HG03575 (cell line): ENCODE results near the gene GPATCH4.
"Not testable (repeated sequence)": the region's sequence is repeated elsewhere in the genome, so short reads cannot be mapped to it uniquely, and the experiment has no call there.

Source experiments
- ATAC-seq: cut with Tn5 transposase; IDR thresholded peaks from one replicate; pipeline ENCODE4 v1.9.1; 2021; ENCODE audit not compliant: unreplicated experiment, insufficient number of reproducible peaks, low FRiP score; ENCODE audit errors: extremely low read depth

Gene GPATCH4

GRCh38 chr1:156554971-156555370, 46.3 kb downstream of the GPATCH4 start:
- no peak for ATAC-seq

GRCh38 chr1:156553860-156554485, 47.3 kb downstream of the GPATCH4 start:
- ATAC-seq: no peak

GRCh38 chr1:156552937-156553336, 48.3 kb downstream of the GPATCH4 start:
- not testable (repeated sequence) for ATAC-seq

- no peak for ATAC-seq
Observed at GRCh38 chr1:156552518-156552917, 48.8 kb downstream of the GPATCH4 start.

GRCh38 chr1:156551869-156552268, 49.4 kb downstream of the GPATCH4 start:
- ATAC-seq: no peak

- ATAC-seq: no peak
Observed at GRCh38 chr1:156551066-156551643, 50.1 kb downstream of the GPATCH4 start.

GRCh38 chr1:156550346-156550745, 50.9 kb downstream of the GPATCH4 start:
- no peak for ATAC-seq

- ATAC-seq: no peak
Observed at GRCh38 chr1:156549831-156550230, 51.4 kb downstream of the GPATCH4 start.

GRCh38 chr1:156549390-156549789, 51.9 kb downstream of the GPATCH4 start:
- ATAC-seq: no peak

GRCh38 chr1:156547982-156548381, 53.3 kb downstream of the GPATCH4 start:
- ATAC-seq: no peak

GRCh38 chr1:156547434-156547833, 53.8 kb downstream of the GPATCH4 start:
- ATAC-seq: no peak

GRCh38 chr1:156546267-156546666, 55.0 kb downstream of the GPATCH4 start:
- no peak for ATAC-seq

GRCh38 chr1:156544592-156545102, 56.6 kb downstream of the GPATCH4 start:
- no peak for ATAC-seq
